OCI-LY7 (cell line): ENCODE data around the gene ZNF679.
"Not testable (repeated sequence)": the region's sequence is repeated elsewhere in the genome, so short reads cannot be mapped to it uniquely, and the experiment has no call there.

Source experiments
- CTCF ChIP-seq: fragments of 200-600 bp; sonication (generic); conservative IDR thresholded peaks from 2 replicates; pipeline ENCODE4 v1.5.1; 2014; ENCODE audit warnings: mild to moderate bottlenecking, antibody characterized with exemption, low read length, moderate library complexity, mixed read lengths
- EZH2phosphoT487 ChIP-seq: fragments of 200-600 bp; sonication (generic); IDR thresholded peaks from 2 replicates; pipeline ENCODE4 v1.6.1; 2018; ENCODE audit warnings: low read depth, borderline replicate concordance, mild to moderate bottlenecking, mixed run types, antibody characterized with exemption, low read length, moderate library complexity, mixed read lengths

GRCh38 chr7:64228174-64228573, at the start of gene ZNF679:
- TF ChIP-seq CTCF, EZH2phosphoT487: not testable (repeated sequence)
